ENCODE data around the gene UGT2B10. TPM values are rescaled to one million over a fixed set of nuclear protein-coding genes. Genes with fewer than 3 reads are reported as not detected.
"Not testable (repeated sequence)": the region's sequence is repeated elsewhere in the genome, so short reads cannot be mapped to it uniquely, and the experiment has no call there.

Gene UGT2B10
- polyA plus RNA-seq (2013, experiment 1 of 4), result not detected
- not detected for polyA plus RNA-seq (2013, experiment 2 of 4)
- not detected for polyA plus RNA-seq (2013, experiment 3 of 4)
- not detected for polyA plus RNA-seq (2013, experiment 4 of 4)

GRCh38 chr4:68815617-68816409 lies at the start of gene UGT2B10:
Gene UGT2B10 (plus strand): TSS chr4:68815994. CDS start chr4:68816020, 26 bp downstream.
- WGBS, 2 experiments, result 73 to 92% methylated on average over 2 to 3 of the region's 4 CpGs
- not testable (repeated sequence) for H3K27ac ChIP-seq (ENCODE audit: insufficient read depth, low read depth, low read length, poor library complexity, severe bottlenecking); H3K36me3 ChIP-seq (ENCODE audit: control insufficient read depth, insufficient read depth, low read length); H3K27me3 ChIP-seq (ENCODE audit: control insufficient read depth, insufficient read depth, low read length, poor library complexity, severe bottlenecking); H3K9me3 ChIP-seq (ENCODE audit: control insufficient read depth, low read length); H3K4me1 ChIP-seq (ENCODE audit: control insufficient read depth, insufficient read depth, low read length); H3K4me3 ChIP-seq (ENCODE audit: insufficient read depth, low read depth, low read length)

- not testable (repeated sequence) for H3K4me3 ChIP-seq (ENCODE audit: insufficient read depth, low read depth, low read length); H3K9me3 ChIP-seq (ENCODE audit: control insufficient read depth, low read length); H3K27ac ChIP-seq (ENCODE audit: insufficient read depth, low read depth, low read length, poor library complexity, severe bottlenecking); H3K4me1 ChIP-seq (ENCODE audit: control insufficient read depth, insufficient read depth, low read length); H3K36me3 ChIP-seq (ENCODE audit: control insufficient read depth, insufficient read depth, low read length); H3K27me3 ChIP-seq (ENCODE audit: control insufficient read depth, insufficient read depth, low read length, poor library complexity, severe bottlenecking)
These were observed 44.0 kb upstream of the UGT2B10 start for GRCh38 chr4:68771836-68772235.

DNA sequence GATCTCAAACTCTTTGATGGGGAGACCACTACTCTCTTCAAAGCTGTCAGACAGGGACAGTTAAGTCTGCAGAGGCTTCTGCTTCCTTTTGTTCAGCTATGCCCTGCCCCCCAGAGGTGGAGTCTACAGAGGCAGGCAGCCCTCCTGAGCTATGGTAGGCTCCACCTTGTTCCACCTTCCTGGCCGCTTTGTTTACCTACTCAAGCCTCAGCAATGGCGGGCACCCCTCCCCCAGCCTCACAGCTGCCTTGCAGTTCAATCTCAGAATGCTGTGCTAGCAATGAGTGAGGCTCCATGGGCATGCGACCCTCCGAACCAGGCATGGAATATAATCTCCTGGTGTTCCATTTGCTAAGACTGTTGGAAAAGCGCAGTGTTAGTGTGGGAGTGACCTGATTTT lies 42.1 kb upstream of the UGT2B10 start:
- no peak overlapping the region for H3K4me3 ChIP-seq (ENCODE audit: insufficient read depth, low read depth, low read length)
- no peaks in the 10 kb centered on the region for H3K4me1 ChIP-seq (ENCODE audit: control insufficient read depth, insufficient read depth, low read length)
- H3K27me3 ChIP-seq (ENCODE audit: control insufficient read depth, insufficient read depth, low read length, poor library complexity, severe bottlenecking), result no peaks in the 10 kb centered on the region
- no peak overlapping the region for H3K27ac ChIP-seq (ENCODE audit: insufficient read depth, low read depth, low read length, poor library complexity, severe bottlenecking)
- H3K36me3 ChIP-seq (ENCODE audit: control insufficient read depth, insufficient read depth, low read length), result no peaks in the 10 kb centered on the region
- 95% methylated on average over 5 of the region's 5 CpGs for WGBS, 2 experiments
- H3K9me3 ChIP-seq (ENCODE audit: control insufficient read depth, low read length), result no peaks in the 10 kb centered on the region

- WGBS, 2 experiments, result 100% methylated on average over 1 of the region's 1 CpG
- Histone ChIP-seq H3K27me3 (ENCODE audit: control insufficient read depth, insufficient read depth, low read length, poor library complexity, severe bottlenecking) (no peaks in the 10 kb centered on the region), H3K4me1 (ENCODE audit: control insufficient read depth, insufficient read depth, low read length) (no peaks in the 10 kb centered on the region), H3K9me3 (ENCODE audit: control insufficient read depth, low read length) (no peaks in the 10 kb centered on the region), H3K4me3 (ENCODE audit: insufficient read depth, low read depth, low read length) (no peak overlapping the region), H3K27ac (ENCODE audit: insufficient read depth, low read depth, low read length, poor library complexity, severe bottlenecking) (no peak overlapping the region), H3K36me3 (ENCODE audit: control insufficient read depth, insufficient read depth, low read length) (no peaks in the 10 kb centered on the region)
These were observed 35.6 kb upstream of the UGT2B10 start for GRCh38 chr4:68780232-68780631.

DNA sequence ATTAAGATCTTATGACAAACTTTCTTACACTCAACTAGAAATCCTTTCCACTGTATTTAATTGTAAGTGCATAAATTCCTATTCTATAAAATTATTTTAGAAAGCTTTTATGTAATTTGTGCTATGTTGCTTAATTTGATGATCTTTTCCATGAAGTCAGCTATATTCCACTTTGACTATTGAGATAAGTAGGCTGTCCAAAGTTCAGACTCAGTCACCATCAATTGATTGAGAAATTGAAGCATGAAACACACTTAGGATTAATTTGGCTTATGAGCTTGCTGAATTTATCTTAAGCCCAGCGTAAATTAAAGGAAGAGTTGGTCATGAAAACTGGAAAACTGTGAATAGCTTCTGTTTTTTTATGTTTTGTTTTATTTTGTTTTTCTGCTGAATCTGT lies 18.7 kb upstream of the UGT2B10 start:
- Histone ChIP-seq H3K9me3 (ENCODE audit: control insufficient read depth, low read length) (no peaks in the 10 kb centered on the region), H3K4me1 (ENCODE audit: control insufficient read depth, insufficient read depth, low read length) (no peaks in the 10 kb centered on the region), H3K27me3 (ENCODE audit: control insufficient read depth, insufficient read depth, low read length, poor library complexity, severe bottlenecking) (no peaks in the 10 kb centered on the region), H3K27ac (ENCODE audit: insufficient read depth, low read depth, low read length, poor library complexity, severe bottlenecking) (no peak overlapping the region), H3K36me3 (ENCODE audit: control insufficient read depth, insufficient read depth, low read length) (no peaks in the 10 kb centered on the region), H3K4me3 (ENCODE audit: insufficient read depth, low read depth, low read length) (no peak overlapping the region)
- WGBS, 2 experiments, result 93 to 97% methylated on average over 1 of the region's 1 CpG

GRCh38 chr4:68797618-68798017 lies 18.2 kb upstream of the UGT2B10 start:
- no peak overlapping the region for H3K27ac ChIP-seq (ENCODE audit: insufficient read depth, low read depth, low read length, poor library complexity, severe bottlenecking)
- H3K4me1 ChIP-seq (ENCODE audit: control insufficient read depth, insufficient read depth, low read length), result no peaks in the 10 kb centered on the region
- no peaks in the 10 kb centered on the region for H3K9me3 ChIP-seq (ENCODE audit: control insufficient read depth, low read length)
- 20 to 43% methylated on average over 2 to 3 of the region's 3 CpGs for WGBS, 2 experiments
- H3K4me3 ChIP-seq (ENCODE audit: insufficient read depth, low read depth, low read length), result no peak overlapping the region
- no peaks in the 10 kb centered on the region for H3K36me3 ChIP-seq (ENCODE audit: control insufficient read depth, insufficient read depth, low read length)
- no peaks in the 10 kb centered on the region for H3K27me3 ChIP-seq (ENCODE audit: control insufficient read depth, insufficient read depth, low read length, poor library complexity, severe bottlenecking)

DNA sequence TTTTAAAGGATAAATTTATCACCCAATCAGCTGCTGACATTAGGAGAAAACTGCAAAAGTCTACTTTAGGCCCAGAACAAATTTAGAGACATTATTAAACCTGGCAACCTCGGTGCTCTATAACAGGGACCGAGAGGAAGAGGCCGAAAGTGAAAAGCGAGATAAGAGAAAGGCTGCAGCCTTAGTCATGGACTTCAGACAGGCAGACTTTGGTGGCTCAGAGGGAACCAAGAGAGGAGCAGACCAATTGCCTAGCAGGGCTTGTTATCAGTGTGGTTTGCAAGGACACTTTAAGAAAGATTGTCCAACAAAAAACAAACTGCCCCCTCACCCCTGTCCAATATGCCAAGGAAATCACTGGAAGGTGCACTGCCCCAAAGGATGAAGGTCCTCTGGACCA lies 12.8 kb upstream of the UGT2B10 start:
- Histone ChIP-seq H3K9me3 (ENCODE audit: control insufficient read depth, low read length) (peaks cover 2% of the 10 kb centered on the region), H3K4me1 (ENCODE audit: control insufficient read depth, insufficient read depth, low read length) (no peaks in the 10 kb centered on the region)
- 93 to 95% methylated on average over 4 of the region's 4 CpGs for WGBS, 2 experiments

GRCh38 chr4:68808060-68808459 lies 7.7 kb upstream of the UGT2B10 start:
- WGBS, 2 experiments, result 44 to 50% methylated on average over 2 of the region's 2 CpGs
- H3K9me3 ChIP-seq (ENCODE audit: control insufficient read depth, low read length), result peaks cover 2% of the 10 kb centered on the region
- H3K27me3 ChIP-seq (ENCODE audit: control insufficient read depth, insufficient read depth, low read length, poor library complexity, severe bottlenecking), result no peaks in the 10 kb centered on the region
- H3K4me1 ChIP-seq (ENCODE audit: control insufficient read depth, insufficient read depth, low read length), result no peaks in the 10 kb centered on the region
- H3K27ac ChIP-seq (ENCODE audit: insufficient read depth, low read depth, low read length, poor library complexity, severe bottlenecking), result no peak overlapping the region
- no peaks in the 10 kb centered on the region for H3K36me3 ChIP-seq (ENCODE audit: control insufficient read depth, insufficient read depth, low read length)
- H3K4me3 ChIP-seq (ENCODE audit: insufficient read depth, low read depth, low read length), result no peak overlapping the region

More for the DNA sequence above, 12.8 kb upstream of the UGT2B10 start:
- no peaks in the 10 kb centered on the region for H3K36me3 ChIP-seq (ENCODE audit: control insufficient read depth, insufficient read depth, low read length)
- H3K27me3 ChIP-seq (ENCODE audit: control insufficient read depth, insufficient read depth, low read length, poor library complexity, severe bottlenecking), result no peaks in the 10 kb centered on the region
- H3K27ac ChIP-seq (ENCODE audit: insufficient read depth, low read depth, low read length, poor library complexity, severe bottlenecking), result no peak overlapping the region
- H3K4me3 ChIP-seq (ENCODE audit: insufficient read depth, low read depth, low read length), result no peak overlapping the region

DNA sequence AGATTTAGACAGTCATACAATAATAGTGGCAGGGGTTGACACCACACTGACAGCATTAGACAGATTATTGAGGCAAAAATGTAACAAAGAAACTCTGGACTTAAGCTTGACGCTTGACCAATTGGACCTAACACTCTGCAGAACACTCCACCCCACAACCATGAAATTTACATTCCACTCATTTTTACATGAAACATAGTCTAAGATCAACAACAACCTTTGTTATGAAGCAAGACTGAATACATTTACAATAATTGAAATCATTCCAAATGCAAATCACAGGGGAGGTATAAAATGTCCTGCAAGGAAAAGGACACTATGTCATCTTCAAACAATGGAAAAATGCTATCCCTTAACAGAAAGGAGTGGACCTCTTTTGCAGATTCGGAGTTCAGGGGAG lies 4.9 kb upstream of the UGT2B10 start:
- H3K4me3 ChIP-seq (ENCODE audit: insufficient read depth, low read depth, low read length), result no peak overlapping the region
- no peaks in the 10 kb centered on the region for H3K27me3 ChIP-seq (ENCODE audit: control insufficient read depth, insufficient read depth, low read length, poor library complexity, severe bottlenecking)
- H3K27ac ChIP-seq (ENCODE audit: insufficient read depth, low read depth, low read length, poor library complexity, severe bottlenecking), result no peak overlapping the region
- no peaks in the 10 kb centered on the region for H3K36me3 ChIP-seq (ENCODE audit: control insufficient read depth, insufficient read depth, low read length)
- no peaks in the 10 kb centered on the region for H3K4me1 ChIP-seq (ENCODE audit: control insufficient read depth, insufficient read depth, low read length)
- WGBS, 2 experiments, result 89 to 94% methylated on average over 1 to 2 of the region's 2 CpGs
- peaks cover 2% of the 10 kb centered on the region for H3K9me3 ChIP-seq (ENCODE audit: control insufficient read depth, low read length)

DNA sequence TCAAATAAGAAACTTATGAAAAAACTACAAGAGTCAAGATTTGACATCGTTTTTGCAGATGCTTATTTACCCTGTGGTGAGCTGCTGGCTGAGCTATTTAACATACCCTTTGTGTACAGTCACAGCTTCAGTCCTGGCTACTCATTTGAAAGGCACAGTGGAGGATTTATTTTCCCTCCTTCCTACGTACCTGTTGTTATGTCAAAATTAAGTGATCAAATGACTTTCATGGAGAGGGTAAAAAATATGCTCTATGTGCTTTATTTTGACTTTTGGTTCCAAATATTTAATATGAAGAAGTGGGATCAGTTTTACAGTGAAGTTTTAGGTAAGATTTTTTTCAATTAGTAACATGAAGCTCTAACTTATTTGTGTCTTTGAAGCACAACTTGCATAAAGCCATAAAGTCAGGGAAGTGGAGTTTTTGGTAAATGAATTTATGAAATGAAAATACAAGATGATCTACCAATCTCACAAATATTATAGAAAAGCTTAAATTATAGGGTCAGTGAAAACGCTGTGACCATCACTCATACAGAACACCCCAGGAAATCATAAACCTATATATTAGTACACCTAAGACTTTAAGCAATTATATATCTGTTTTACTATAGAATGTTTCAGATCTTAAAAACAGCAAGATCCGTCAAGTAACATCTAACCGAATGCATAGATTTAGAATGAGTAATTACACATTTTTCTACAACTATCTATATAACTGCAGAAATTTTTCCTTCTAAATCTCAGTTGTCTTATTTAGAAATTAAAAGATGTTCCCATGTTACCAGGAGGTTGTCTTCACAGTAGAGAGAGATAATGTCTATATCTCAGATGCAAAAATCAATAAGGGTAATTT lies 844 bp downstream of the UGT2B10 start:
- not testable (repeated sequence) for H3K4me3 ChIP-seq (ENCODE audit: insufficient read depth, low read depth, low read length); H3K4me1 ChIP-seq (ENCODE audit: control insufficient read depth, insufficient read depth, low read length); H3K36me3 ChIP-seq (ENCODE audit: control insufficient read depth, insufficient read depth, low read length); H3K9me3 ChIP-seq (ENCODE audit: control insufficient read depth, low read length); H3K27me3 ChIP-seq (ENCODE audit: control insufficient read depth, insufficient read depth, low read length, poor library complexity, severe bottlenecking); H3K27ac ChIP-seq (ENCODE audit: insufficient read depth, low read depth, low read length, poor library complexity, severe bottlenecking)
- 46% methylated on average over 5 of the region's 5 CpGs; no CpG with 5 or more reads in 1 of the 2 experiments for WGBS, 2 experiments

Data from ectodermal cell (in vitro differentiated cells).